Ishikawa (cell line): ENCODE measurements around the gene FAXDC2.

Experiments
- TAF1 ChIP-seq: IDR thresholded peaks from 2 replicates; pipeline ENCODE4 v1.6.1; 2012; ENCODE audit warnings: low read depth, mild to moderate bottlenecking
- TCF12 ChIP-seq: IDR thresholded peaks from 2 replicates; pipeline ENCODE4 v1.6.1; 2012; ENCODE audit warnings: low read depth
- TF ChIP-seq, protein P1 (sequence below): IDR thresholded peaks from 2 replicates; pipeline ENCODE4 v1.6.1; 2012

GRCh38 chr5:154849791-154850201 lies 607 bp downstream of the FAXDC2 start:
- no peak for TF ChIP-seq TCF12
- no peak for TF ChIP-seq TAF1
- TF ChIP-seq, protein P1, sequence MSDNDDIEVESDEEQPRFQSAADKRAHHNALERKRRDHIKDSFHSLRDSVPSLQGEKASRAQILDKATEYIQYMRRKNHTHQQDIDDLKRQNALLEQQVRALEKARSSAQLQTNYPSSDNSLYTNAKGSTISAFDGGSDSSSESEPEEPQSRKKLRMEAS, result no peak
